ENCODE results near the gene CNOT11.

CNOT11 gene

DNA sequence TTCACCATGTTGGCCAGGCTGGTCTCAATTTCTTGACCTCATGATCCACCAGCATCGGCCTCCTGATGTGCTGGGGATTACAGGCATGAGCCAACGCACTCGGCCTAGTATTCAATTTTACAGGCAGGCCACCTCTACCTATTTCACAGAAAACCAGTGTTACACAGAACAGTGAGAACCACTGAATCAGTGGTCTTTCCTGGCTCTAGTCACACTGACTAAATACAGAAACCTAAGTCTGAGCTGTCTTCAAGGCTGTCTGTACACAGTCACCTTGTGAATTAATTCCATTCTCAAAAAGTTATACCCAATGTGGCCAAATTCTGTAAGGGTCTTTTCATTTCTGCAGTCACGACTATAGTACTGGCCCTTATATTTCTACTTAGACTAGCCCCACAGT is 52.3 kb downstream of the CNOT11 start:
- no peak overlapping the region for H3K4me3 ChIP-seq (ENCODE audit: low read depth, low read length)
- TF ChIP-seq, protein P1, sequence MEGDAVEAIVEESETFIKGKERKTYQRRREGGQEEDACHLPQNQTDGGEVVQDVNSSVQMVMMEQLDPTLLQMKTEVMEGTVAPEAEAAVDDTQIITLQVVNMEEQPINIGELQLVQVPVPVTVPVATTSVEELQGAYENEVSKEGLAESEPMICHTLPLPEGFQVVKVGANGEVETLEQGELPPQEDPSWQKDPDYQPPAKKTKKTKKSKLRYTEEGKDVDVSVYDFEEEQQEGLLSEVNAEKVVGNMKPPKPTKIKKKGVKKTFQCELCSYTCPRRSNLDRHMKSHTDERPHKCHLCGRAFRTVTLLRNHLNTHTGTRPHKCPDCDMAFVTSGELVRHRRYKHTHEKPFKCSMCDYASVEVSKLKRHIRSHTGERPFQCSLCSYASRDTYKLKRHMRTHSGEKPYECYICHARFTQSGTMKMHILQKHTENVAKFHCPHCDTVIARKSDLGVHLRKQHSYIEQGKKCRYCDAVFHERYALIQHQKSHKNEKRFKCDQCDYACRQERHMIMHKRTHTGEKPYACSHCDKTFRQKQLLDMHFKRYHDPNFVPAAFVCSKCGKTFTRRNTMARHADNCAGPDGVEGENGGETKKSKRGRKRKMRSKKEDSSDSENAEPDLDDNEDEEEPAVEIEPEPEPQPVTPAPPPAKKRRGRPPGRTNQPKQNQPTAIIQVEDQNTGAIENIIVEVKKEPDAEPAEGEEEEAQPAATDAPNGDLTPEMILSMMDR (IDR thresholded peaks at IDR 0.05; ENCODE audit: borderline replicate concordance, insufficient read depth, low read depth, low read length): no peak

DNA sequence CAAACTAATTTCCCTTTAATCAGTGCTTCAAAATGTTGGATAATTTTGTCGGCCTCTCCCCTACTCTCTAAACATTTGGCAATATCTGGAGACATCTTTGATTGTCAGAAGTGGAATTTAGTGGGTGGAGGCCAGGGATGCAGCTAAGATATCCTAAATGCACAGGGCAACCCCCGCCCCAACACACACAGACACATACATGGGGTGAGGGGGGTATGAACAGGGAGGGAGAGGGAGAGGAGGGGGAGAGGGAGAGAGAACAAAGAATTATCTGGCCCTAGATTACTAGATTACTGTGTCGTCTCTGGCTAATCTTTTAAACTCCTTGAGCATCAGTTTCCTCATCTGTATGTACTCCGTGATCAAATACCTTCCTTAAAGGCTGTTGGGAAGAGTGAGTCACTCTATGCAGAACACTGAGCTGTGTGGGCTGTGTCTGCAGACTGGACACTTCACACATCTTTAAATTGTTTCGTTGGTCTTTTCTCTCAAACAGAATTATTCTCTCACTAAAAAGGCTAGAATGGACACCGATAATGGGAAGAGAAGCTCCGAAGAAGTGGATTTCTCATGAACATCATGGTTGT is 52.9 kb downstream of the CNOT11 start:
- H3K4me3 ChIP-seq (ENCODE audit: low read depth, low read length): no peak overlapping the region

GRCh38 chr2:101306410-101306809 is 53.7 kb downstream of the CNOT11 start:
- peak overlapping the region; percentile 43 for H3K4me3 ChIP-seq (ENCODE audit: low read depth, low read length)
- TF ChIP-seq, protein P1 (IDR thresholded peaks at IDR 0.05; ENCODE audit: borderline replicate concordance, insufficient read depth, low read depth, low read length): no peak

More for the DNA sequence above, 52.9 kb downstream of the CNOT11 start:
- TF ChIP-seq, protein P1 (IDR thresholded peaks at IDR 0.05; ENCODE audit: borderline replicate concordance, insufficient read depth, low read depth, low read length): no peak

GRCh38 chr2:101307503-101307902 is 54.8 kb downstream of the CNOT11 start:
- TF ChIP-seq, protein P1 (IDR thresholded peaks at IDR 0.05; ENCODE audit: borderline replicate concordance, insufficient read depth, low read depth, low read length): no peak
- H3K4me3 ChIP-seq (ENCODE audit: low read depth, low read length): peak overlapping the region; percentile 64

GRCh38 chr2:101307950-101308431 is 55.3 kb downstream of the CNOT11 start:
- TF ChIP-seq, protein P1 (IDR thresholded peaks at IDR 0.05; ENCODE audit: borderline replicate concordance, insufficient read depth, low read depth, low read length): no peak
- H3K4me3 ChIP-seq (ENCODE audit: low read depth, low read length): peak overlapping the region; percentile 64

GRCh38 chr2:101308432-101309210 is 55.9 kb downstream of the CNOT11 start, which contains the start of gene RNF149:
RNF149 (minus strand) TSS chr2:101308701; CDS start chr2:101308588, 113 bp downstream.
- TF ChIP-seq, protein P1 (IDR thresholded peaks at IDR 0.05; ENCODE audit: borderline replicate concordance, insufficient read depth, low read depth, low read length): 0 out of 2 replicates have a peak, but pooled peaks have one; percentile 6
- H3K4me3 ChIP-seq (ENCODE audit: low read depth, low read length): peak within 1 kb of the TSS; percentile 64
